Neuronal stem cell (in vitro differentiated cells): ENCODE measurements around the gene ATP6V0D1.

Experiments
- DNase-seq: peaks from one replicate; pipeline ENCODE4 v3.0.0-alpha.2; 2013; ENCODE audit warnings: low spot score
- H2AFZ ChIP-seq: one replicate; pipeline ENCODE4 v1.6.1; 2013; ENCODE audit warnings: mild to moderate bottlenecking, low read length, inconsistent platforms
- H2AK5ac ChIP-seq: 2 replicates; pipeline ENCODE4 v1.6.1; 2013; ENCODE audit warnings: low read depth, mild to moderate bottlenecking, inconsistent platforms, low read length, moderate library complexity, mixed read lengths
- H2BK120ac ChIP-seq: 2 replicates; pipeline ENCODE4 v1.6.1; 2013; ENCODE audit warnings: low read depth, mild to moderate bottlenecking, inconsistent platforms, low read length, moderate library complexity, mixed read lengths
- H2BK12ac ChIP-seq: one replicate; pipeline ENCODE4 v1.6.1; 2013; ENCODE audit warnings: low read length, inconsistent platforms
- H2BK15ac ChIP-seq: 2 replicates; pipeline ENCODE4 v1.6.1; 2013; ENCODE audit warnings: mild to moderate bottlenecking, low read length, inconsistent platforms, mixed read lengths
- H2BK5ac ChIP-seq: one replicate; pipeline ENCODE4 v1.6.1; 2013; ENCODE audit warnings: inconsistent platforms, mild to moderate bottlenecking, low read length, moderate library complexity
- H3K14ac ChIP-seq: one replicate; pipeline ENCODE4 v1.6.1; 2013; ENCODE audit warnings: low read length, inconsistent platforms
- H3K18ac ChIP-seq: 2 replicates; pipeline ENCODE4 v1.6.1; 2013; ENCODE audit warnings: low read length, inconsistent platforms
- H3K23ac ChIP-seq: 2 replicates; pipeline ENCODE4 v1.6.1; 2013; ENCODE audit warnings: low read depth, mild to moderate bottlenecking, mixed read lengths, low read length, inconsistent platforms; ENCODE audit not compliant: poor library complexity
- H3K27ac ChIP-seq: replicated peaks from 3 replicates; pipeline ENCODE4 v1.5.1; 2013; ENCODE audit warnings: low read length, inconsistent platforms
- H3K27me3 ChIP-seq, 3 experiments: 2 replicates each; pipeline ENCODE4 v1.6.1; 2013; ENCODE audit warnings: low read length in 3 of 3, mild to moderate bottlenecking in 2 of 3, inconsistent platforms in 1 of 3, low read depth in 1 of 3, mixed read lengths in 1 of 3, moderate library complexity in 1 of 3; ENCODE audit not compliant: control insufficient read depth in 3 of 3, insufficient read depth in 3 of 3
- H3K36me3 ChIP-seq, 2 donors: replicated peaks in 1 of 2; 2 replicates each; pipeline ENCODE4 v1.6.1; 2013; ENCODE audit warnings: low read length in 2 of 2; ENCODE audit not compliant: control insufficient read depth in 2 of 2, insufficient read depth in 2 of 2
- H3K4ac ChIP-seq: 2 replicates; pipeline ENCODE4 v1.6.1; 2013; ENCODE audit warnings: inconsistent platforms, mild to moderate bottlenecking, low read length, moderate library complexity
- H3K4me1 ChIP-seq, 2 donors: 1 replicate in 1 of 2; 2 replicates in 1 of 2; pipeline ENCODE4 v1.6.1; 2013; ENCODE audit warnings: low read length in 2 of 2, low read depth in 1 of 2; ENCODE audit not compliant: control insufficient read depth in 2 of 2, insufficient read depth in 1 of 2
- H3K4me2 ChIP-seq: one replicate; pipeline ENCODE4 v1.6.1; 2013; ENCODE audit warnings: mild to moderate bottlenecking, low read length, inconsistent platforms; ENCODE audit not compliant: insufficient read depth, poor library complexity, severe bottlenecking
- H3K4me3 ChIP-seq, 2 donors: 2 replicates each; pipeline ENCODE4 v1.5.1; 2013; ENCODE audit warnings: low read length in 2 of 2, mild to moderate bottlenecking in 2 of 2, inconsistent platforms in 1 of 2, moderate library complexity in 1 of 2
- H3K79me1 ChIP-seq: one replicate; pipeline ENCODE4 v1.6.1; 2013; ENCODE audit warnings: low read depth, mild to moderate bottlenecking, inconsistent platforms, low read length, moderate library complexity
- H3K9ac ChIP-seq: one replicate; pipeline ENCODE4 v1.6.1; 2013; ENCODE audit warnings: mild to moderate bottlenecking, low read depth, low read length, inconsistent platforms; ENCODE audit not compliant: poor library complexity
- H3K9me3 ChIP-seq, 2 donors: replicated peaks in 1 of 2; 2 replicates each; pipeline versions ENCODE3 to v1.6.1; 2013; ENCODE audit warnings: low read length in 2 of 2, mild to moderate bottlenecking in 2 of 2, inconsistent platforms in 1 of 2, low read depth in 1 of 2, mixed read lengths in 1 of 2, moderate library complexity in 1 of 2; ENCODE audit not compliant: control insufficient read depth in 2 of 2, insufficient read depth in 1 of 2
- H4K8ac ChIP-seq: one replicate; pipeline ENCODE4 v1.6.1; 2013; ENCODE audit warnings: low read depth, mild to moderate bottlenecking, inconsistent platforms, low read length, moderate library complexity
- H4K91ac ChIP-seq: one replicate; pipeline ENCODE4 v1.6.1; 2013; ENCODE audit warnings: low read length, low read depth, mild to moderate bottlenecking, inconsistent platforms; ENCODE audit not compliant: poor library complexity
- WGBS, 2 donors: extraction: QIAGEN DNeasy Blood & Tissue Kit; methylation state at CpG; one replicate each; pipeline ENCODE4 v1.1.7; 2013; ENCODE audit warnings: missing lambda C conversion rate in 2 of 2, mixed read lengths in 1 of 2; ENCODE audit not compliant: insufficient read length in 2 of 2, insufficient replicate concordance in 1 of 2; ENCODE audit errors: extremely low coverage in 2 of 2; 5-methylcytosine and 5-hydroxymethylcytosine counted together

Gene ATP6V0D1

GRCh38 chr16:67464565-67464964 lies 16.4 kb downstream of the ATP6V0D1 start:
- DNase-seq, result no peak
- Histone ChIP-seq H2BK15ac (no peak overlapping the region), H4K8ac (no peak overlapping the region), H2AK5ac (peak overlapping the region; percentile 47), H3K4me2 (no peak overlapping the region), H2AFZ (no peak overlapping the region), H3K18ac (no peak overlapping the region), H2BK120ac (no peak overlapping the region), H3K27ac (no peak overlapping the region), H3K4me3 (no peak overlapping the region), H3K4me1 (peaks cover 4 to 5% of the 10 kb centered on the region in 2 donors), H3K23ac (no peak overlapping the region), H2BK12ac (no peak overlapping the region), H3K27me3 (no peaks in the 10 kb centered on the region), H3K4ac (no peak overlapping the region), H3K9ac (no peak overlapping the region), H3K79me1 (peaks cover 3% of the 10 kb centered on the region), H2BK5ac (no peak overlapping the region), H3K9me3 (no peaks in the 10 kb centered on the region), H3K14ac (no peak overlapping the region), H3K36me3 (peaks cover 0 to 4% of the 10 kb centered on the region in 2 donors), H4K91ac (no peak overlapping the region)
- no CpG with 5 or more reads among the region's 2 CpGs for WGBS, 2 donors

DNA sequence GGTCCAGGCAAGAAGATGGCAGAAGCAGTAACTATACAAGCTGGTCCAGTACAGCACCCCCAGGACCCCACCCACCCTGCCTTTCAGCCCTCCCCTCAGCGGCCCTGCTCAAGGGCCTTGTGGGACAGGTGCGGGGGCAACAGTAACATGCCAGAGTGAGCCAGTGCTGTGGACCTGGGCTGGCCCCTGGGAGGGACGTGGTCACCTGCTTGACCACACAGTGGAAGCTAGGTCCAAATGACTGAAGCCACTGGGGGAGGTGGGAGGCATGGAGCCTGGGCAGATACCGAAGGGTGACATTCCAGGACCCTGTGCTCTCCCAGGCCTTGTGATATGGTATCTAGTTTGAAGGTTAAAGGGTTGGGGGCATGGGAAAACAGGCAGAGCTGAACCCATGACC lies 17.3 kb downstream of the ATP6V0D1 start:
- H3K18ac ChIP-seq, result no peak overlapping the region
- H3K27me3 ChIP-seq, result no peaks in the 10 kb centered on the region
- peaks cover 6% of the 10 kb centered on the region for H3K79me1 ChIP-seq
- H4K91ac ChIP-seq, result no peak overlapping the region
- no peak overlapping the region for H3K27ac ChIP-seq
- H3K4ac ChIP-seq, result no peak overlapping the region
- no peak overlapping the region for H3K4me2 ChIP-seq
- H3K14ac ChIP-seq, result no peak overlapping the region
- no peak overlapping the region for H2AFZ ChIP-seq
- no peak overlapping the region for H2BK5ac ChIP-seq
- no peak overlapping the region for H2BK120ac ChIP-seq
- H3K4me3 ChIP-seq, result no peak overlapping the region
- no peak overlapping the region for H3K9ac ChIP-seq
- H2AK5ac ChIP-seq, result no peak overlapping the region
- H3K4me1 ChIP-seq, result peaks cover 4 to 5% of the 10 kb centered on the region in 2 donors
- no peak overlapping the region for H2BK12ac ChIP-seq
- H3K23ac ChIP-seq, result no peak overlapping the region
- no peaks in the 10 kb centered on the region for H3K9me3 ChIP-seq
- H3K36me3 ChIP-seq, result peaks cover 0 to 4% of the 10 kb centered on the region in 2 donors
- H2BK15ac ChIP-seq, result no peak overlapping the region
- H4K8ac ChIP-seq, result no peak overlapping the region
- DNase-seq, result no peak
- WGBS, 2 donors, result no CpG with 5 or more reads among the region's 4 CpGs

DNA sequence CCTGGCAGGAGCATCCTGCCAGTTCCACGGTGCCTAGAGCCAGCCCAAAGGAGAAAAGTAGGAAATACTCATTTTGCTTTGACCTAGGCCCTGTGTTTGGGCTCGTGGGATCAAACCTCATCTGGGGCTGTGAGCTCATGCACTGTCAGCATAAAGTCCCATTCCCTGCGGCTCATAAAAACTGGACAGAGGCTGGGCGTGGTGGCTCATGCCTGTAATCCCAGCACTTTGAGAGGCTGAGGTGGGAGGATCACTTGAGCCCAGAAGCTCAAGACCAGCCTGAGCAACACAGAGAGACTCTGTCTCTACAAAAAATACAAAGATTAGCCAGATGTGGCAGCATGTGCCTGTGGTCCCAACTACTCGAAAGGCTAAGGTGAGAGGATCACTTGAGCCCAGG lies 17.9 kb downstream of the ATP6V0D1 start:
- H3K36me3 ChIP-seq, result peaks cover 0 to 4% of the 10 kb centered on the region in 2 donors
- no peak overlapping the region for H3K14ac ChIP-seq
- no peaks in the 10 kb centered on the region for H3K9me3 ChIP-seq
- no peak overlapping the region for H4K91ac ChIP-seq
- no peak overlapping the region for H3K18ac ChIP-seq
- no peak overlapping the region for H3K4ac ChIP-seq
- H3K23ac ChIP-seq, result no peak overlapping the region
- no peak overlapping the region for H2AK5ac ChIP-seq
- H2AFZ ChIP-seq, result no peak overlapping the region
- WGBS, 2 donors, result no CpG with 5 or more reads among the region's 5 CpGs
- peaks cover 6% of the 10 kb centered on the region for H3K79me1 ChIP-seq
- no peaks in the 10 kb centered on the region for H3K27me3 ChIP-seq
- H3K4me1 ChIP-seq, result peaks cover 4 to 5% of the 10 kb centered on the region in 2 donors
- no peak overlapping the region for H2BK5ac ChIP-seq
- no peak overlapping the region for H3K4me2 ChIP-seq
- no peak overlapping the region for H3K9ac ChIP-seq
- no peak overlapping the region for H3K27ac ChIP-seq
- no peak for DNase-seq
- H4K8ac ChIP-seq, result no peak overlapping the region
- H2BK15ac ChIP-seq, result no peak overlapping the region
- H3K4me3 ChIP-seq, result no peak overlapping the region
- no peak overlapping the region for H2BK120ac ChIP-seq
- no peak overlapping the region for H2BK12ac ChIP-seq

- Histone ChIP-seq H3K4me2 (no peak overlapping the region), H3K27ac (no peak overlapping the region), H2BK120ac (no peak overlapping the region), H3K14ac (no peak overlapping the region), H3K79me1 (peaks cover 6% of the 10 kb centered on the region), H3K4ac (no peak overlapping the region), H2BK15ac (no peak overlapping the region), H4K91ac (no peak overlapping the region), H2AK5ac (no peak overlapping the region), H2AFZ (no peak overlapping the region), H3K4me3 (no peak overlapping the region), H3K4me1 (peaks cover 4 to 5% of the 10 kb centered on the region in 2 donors), H3K23ac (no peak overlapping the region), H3K9me3 (no peaks in the 10 kb centered on the region), H3K9ac (peak overlapping the region; percentile 25), H3K36me3 (peaks cover 0 to 4% of the 10 kb centered on the region in 2 donors), H3K27me3 (no peaks in the 10 kb centered on the region), H2BK12ac (no peak overlapping the region), H2BK5ac (no peak overlapping the region), H3K18ac (no peak overlapping the region), H4K8ac (no peak overlapping the region)
- no peak for DNase-seq
- no CpG with 5 or more reads among the region's 5 CpGs for WGBS, 2 donors
Observed at GRCh38 chr16:67462279-67462655, 18.7 kb downstream of the ATP6V0D1 start.
